Umbilical cord (tissue), 2 donors: ENCODE data around the gene BPI. TPM values are rescaled to one million over a fixed set of nuclear protein-coding genes. Genes with fewer than 3 reads are reported as not detected.
"Not testable (repeated sequence)": the region's sequence is repeated elsewhere in the genome, so short reads cannot be mapped to it uniquely, and the experiment has no call there.

Experiments
- DNase-seq: peaks from one replicate; pipeline ENCODE4 v3.0.0-alpha.2; 2015; ENCODE audit warnings: low spot score
- total RNA-seq: library from RNA; depleted of rRNA; stranded (reverse); fragments of >200 nt; gene quantifications from one replicate; pipeline ENCODE4 v1.2.3, GENCODE V29; 2014; ENCODE audit warnings: low replicate concordance; ENCODE audit not compliant: insufficient read depth

The BPI gene
- total RNA-seq, result not detected

- no peak for DNase-seq
Measured at GRCh38 chr20:38303908-38304379, at the start of gene BPI. Gene BPI, plus strand, starts transcription at chr20:38304156. Its CDS starts 68 bp downstream, at chr20:38304224.

- DNase-seq, result not testable (repeated sequence)
Measured at GRCh38 chr20:38254621-38255020, 49.3 kb upstream of the BPI start.

- DNase-seq, result no peak
Measured at GRCh38 chr20:38255393-38255792, 48.6 kb upstream of the BPI start.

- no peak for DNase-seq
Measured at GRCh38 chr20:38256021-38256420, 47.9 kb upstream of the BPI start.

GRCh38 chr20:38256966-38257365 lies 47.0 kb upstream of the BPI start:
- no peak for DNase-seq

GRCh38 chr20:38258545-38259215 lies 45.3 kb upstream of the BPI start:
- no peak for DNase-seq

GRCh38 chr20:38260025-38260377 lies 44.0 kb upstream of the BPI start:
- DNase-seq, result peak; percentile 44

GRCh38 chr20:38260378-38261053 lies 43.4 kb upstream of the BPI start, which contains the start of gene KIAA1755:
Gene KIAA1755, minus strand, starts transcription at chr20:38260735. Its CDS starts 235 bp downstream, at chr20:38260500.
- peak; percentile 27 for DNase-seq

- DNase-seq, result no peak
Measured at GRCh38 chr20:38261054-38261390, 42.9 kb upstream of the BPI start.

- no peak for DNase-seq
Measured at GRCh38 chr20:38262931-38263330, 41.0 kb upstream of the BPI start.

GRCh38 chr20:38266426-38266825 lies 37.5 kb upstream of the BPI start:
- no peak for DNase-seq

GRCh38 chr20:38267296-38267695 lies 36.7 kb upstream of the BPI start:
- DNase-seq, result no peak

- DNase-seq, result no peak
Measured at GRCh38 chr20:38267901-38268514, 35.9 kb upstream of the BPI start.

- no peak for DNase-seq
Measured at GRCh38 chr20:38269040-38269439, 34.9 kb upstream of the BPI start.

- DNase-seq, result no peak
Measured at GRCh38 chr20:38269715-38270114, 34.2 kb upstream of the BPI start.

GRCh38 chr20:38270869-38271605 lies 32.9 kb upstream of the BPI start:
- DNase-seq, result peak; percentile 95

- DNase-seq, result no peak
Measured at GRCh38 chr20:38271608-38272120, 32.3 kb upstream of the BPI start.

GRCh38 chr20:38272398-38272797 lies 31.6 kb upstream of the BPI start:
- no peak for DNase-seq

GRCh38 chr20:38272961-38273360 lies 31.0 kb upstream of the BPI start:
- no peak for DNase-seq

GRCh38 chr20:38275815-38276550 lies 28.0 kb upstream of the BPI start:
- DNase-seq, result peak; percentile 19

- no peak for DNase-seq
Measured at GRCh38 chr20:38277285-38277684, 26.7 kb upstream of the BPI start.
